Endothelial cell of umbilical vein (primary cell): ENCODE measurements around the gene IRF3. TPM values are rescaled to one million over a fixed set of nuclear protein-coding genes. Genes with fewer than 3 reads are reported as not detected.

Source experiments
- BruUV-seq: library from RNA; stranded (reverse); fragments of 400-500 nt; replicated peaks from 2 replicates; lab custom pipeline; 2021; lab: Mats Ljungman, UMichigan
- CTCF ChIA-PET: fragments of 300-600, 350-600 bp; sonication (Branson Sonifier 250); formaldehyde crosslinking; loops from one replicate; lab custom pipeline; 2021; ENCODE audit warnings: antibody characterized with exemption, inconsistent platforms; lab: Charles Lee
- POLR2A ChIA-PET: fragments of 300-600, 350-600 bp; sonication (Branson Sonifier 250); formaldehyde crosslinking; loops from one replicate; lab custom pipeline; 2021; ENCODE audit warnings: antibody characterized with exemption, inconsistent platforms; lab: Charles Lee
- DNase-seq: peaks from one replicate; pipeline ENCODE4 v3.0.0-alpha.2; 2011; ENCODE audit warnings: low read depth, low spot score
- FAIRE-seq: peaks from 2 replicates; lab custom pipeline; 2011; peaks lifted over from hg19 to GRCh38; lab: Jason Lieb, UNC
- H2AFZ ChIP-seq: 2 replicates; pipeline ENCODE4 v1.6.0; 2012; ENCODE audit warnings: low read depth, low read length, control low read depth, inconsistent platforms
- H3K27ac ChIP-seq: 2 replicates; pipeline ENCODE4 v1.5.1; 2011; ENCODE audit warnings: low read depth, mild to moderate bottlenecking, control low read depth, low read length, moderate library complexity; ENCODE audit not compliant: insufficient read depth
- H3K27me3 ChIP-seq, 2 experiments: 2 replicates each; pipeline versions ENCODE4 v1.6.0 to v1.6.1; 2011; ENCODE audit warnings: low read length in 2 of 2, mixed read lengths in 1 of 2; ENCODE audit not compliant: control insufficient read depth in 2 of 2, insufficient read depth in 2 of 2
- H3K36me3 ChIP-seq, 2 experiments: 2 replicates in 1 of 2; 3 replicates in 1 of 2; pipeline ENCODE4 v1.5.1; 2011; ENCODE audit warnings: low read length in 2 of 2, mild to moderate bottlenecking in 1 of 2, moderate library complexity in 1 of 2; ENCODE audit not compliant: control insufficient read depth in 2 of 2, insufficient read depth in 2 of 2; ENCODE audit errors: extremely low read depth in 1 of 2
- H3K4me1 ChIP-seq: 3 replicates; pipeline ENCODE4 v1.5.1; 2011; ENCODE audit warnings: mild to moderate bottlenecking, low read length; ENCODE audit not compliant: control insufficient read depth, insufficient read depth; ENCODE audit errors: extremely low read depth
- H3K4me2 ChIP-seq: 2 replicates; pipeline ENCODE4 v1.6.1; 2011; ENCODE audit warnings: low read length, control low read depth, mixed read lengths; ENCODE audit not compliant: insufficient read depth
- H3K4me3 ChIP-seq, 3 experiments: fragments of 200-600 bp in 1 of 3; sonication (generic), shearing (Covaris generic) in 1 of 3; replicated peaks in 1 of 3; 2 replicates each; pipeline ENCODE4 v1.5.1; 2011 to 2016; ENCODE audit warnings: control low read depth in 3 of 3, low read length in 3 of 3, mild to moderate bottlenecking in 2 of 3, inconsistent platforms in 1 of 3, low read depth in 1 of 3, moderate library complexity in 1 of 3; ENCODE audit not compliant: insufficient read depth in 1 of 3
- H3K79me2 ChIP-seq: 2 replicates; pipeline ENCODE4 v1.6.0; 2012; ENCODE audit warnings: low read length, inconsistent platforms; ENCODE audit not compliant: control insufficient read depth, insufficient read depth
- H3K9ac ChIP-seq: replicated peaks from 2 replicates; pipeline ENCODE3; 2011; ENCODE audit warnings: low read length, control low read depth; ENCODE audit not compliant: insufficient read depth; ENCODE audit errors: extremely low read depth
- H3K9me1 ChIP-seq: replicated peaks from 3 replicates; pipeline ENCODE4 v1.6.0; 2011; ENCODE audit warnings: mild to moderate bottlenecking, low read length; ENCODE audit not compliant: control insufficient read depth, insufficient read depth; ENCODE audit errors: extremely low read depth
- H3K9me3 ChIP-seq: replicated peaks from 2 replicates; pipeline ENCODE4 v1.5.1; 2012; ENCODE audit warnings: low read length, inconsistent platforms; ENCODE audit not compliant: control insufficient read depth, insufficient read depth
- H4K20me1 ChIP-seq: replicated peaks from 2 replicates; pipeline ENCODE3; 2011; ENCODE audit warnings: mild to moderate bottlenecking, low read length; ENCODE audit not compliant: control insufficient read depth, insufficient read depth; ENCODE audit errors: extremely low read depth
- EZH2 ChIP-seq: IDR thresholded peaks from 2 replicates; pipeline ENCODE4 v1.6.1; 2012; ENCODE audit warnings: borderline replicate concordance, low read depth, mild to moderate bottlenecking, moderate library complexity, low read length, inconsistent platforms; ENCODE audit not compliant: severe bottlenecking
- FOS ChIP-seq: IDR thresholded peaks from 2 replicates; pipeline ENCODE4 v1.6.1; 2011; ENCODE audit warnings: mild to moderate bottlenecking, low read length, moderate library complexity, borderline replicate concordance; ENCODE audit not compliant: insufficient read depth
- GATA2 ChIP-seq: IDR thresholded peaks from 2 replicates; pipeline ENCODE4 v1.7.0; 2011; ENCODE audit warnings: low read depth, mild to moderate bottlenecking, moderate library complexity, mixed read lengths, low read length; ENCODE audit not compliant: insufficient read length, insufficient read depth
- JUN ChIP-seq: IDR thresholded peaks from 2 replicates; pipeline ENCODE4 v1.6.1; 2011; ENCODE audit warnings: borderline replicate concordance, low read depth; ENCODE audit not compliant: insufficient read length, insufficient read depth
- MYC ChIP-seq: IDR thresholded peaks from one replicate; pipeline ENCODE4 v1.6.1; 2011; ENCODE audit warnings: mild to moderate bottlenecking, low read depth, low read length
- POLR2A ChIP-seq: IDR thresholded peaks from 2 replicates; pipeline ENCODE4 v1.6.1; 2012; ENCODE audit warnings: low read depth, mild to moderate bottlenecking, control low read depth, low read length
- POLR2AphosphoS5 ChIP-seq: IDR thresholded peaks from 2 replicates; pipeline ENCODE4 v1.6.1; 2012; ENCODE audit warnings: low read depth, mild to moderate bottlenecking, control low read depth, low read length, moderate library complexity; ENCODE audit not compliant: insufficient read depth
- dilution Hi-C: fragments of 300-500 bp; cut with MboI; formaldehyde crosslinking; loops from one replicate; pipeline ENCODE4 v1.15.0; 2019; ENCODE audit warnings: low sequenced_read_pairs; ENCODE audit not compliant: extremely low pct_ligation_motif_present
- intact Hi-C: fragments of 100-400 bp; cut with micrococcal nuclease; formaldehyde crosslinking; loops from one replicate; pipeline ENCODE4 v1.10.0; 2022
- polyA plus RNA-seq, 4 experiments: library from polyadenylated mRNA; depleted of rRNA in 3 of 4; stranded (reverse) in 3 of 4; unstranded in 1 of 4; fragments of >200 nt; gene quantifications; 2 replicates each; pipeline versions ENCODE4 v1.2.1 to v1.2.3, GENCODE V29; 2011 to 2012; ENCODE audit warnings: missing spikeins in 1 of 4
- total RNA-seq: library from RNA; stranded (reverse); gene quantifications from 2 replicates; pipeline ENCODE4 v1.2.3, GENCODE V29; 2021
- TF ChIP-seq, protein P1 (sequence below), 2 donors: IDR thresholded peaks; 1 replicate in 1 of 2; 2 replicates in 1 of 2; pipeline ENCODE4 v1.5.1; 2011; ENCODE audit warnings: low read length in 2 of 2, mild to moderate bottlenecking in 2 of 2, moderate library complexity in 2 of 2, control low read depth in 1 of 2, inconsistent platforms in 1 of 2, low read depth in 1 of 2; ENCODE audit not compliant: insufficient read depth in 1 of 2; ENCODE audit errors: extremely low read depth in 1 of 2
- TF ChIP-seq, protein P2 (sequence below): IDR thresholded peaks from 2 replicates; pipeline ENCODE4 v1.6.1; 2011; ENCODE audit not compliant: insufficient read depth, insufficient read length

IRF3 gene
- total and polyA plus RNA-seq, 2 donors (not counting 3 experiments of a cell fraction or from before 2014, with no cell fraction given): 64.8 to 73.5 TPM

DNA sequence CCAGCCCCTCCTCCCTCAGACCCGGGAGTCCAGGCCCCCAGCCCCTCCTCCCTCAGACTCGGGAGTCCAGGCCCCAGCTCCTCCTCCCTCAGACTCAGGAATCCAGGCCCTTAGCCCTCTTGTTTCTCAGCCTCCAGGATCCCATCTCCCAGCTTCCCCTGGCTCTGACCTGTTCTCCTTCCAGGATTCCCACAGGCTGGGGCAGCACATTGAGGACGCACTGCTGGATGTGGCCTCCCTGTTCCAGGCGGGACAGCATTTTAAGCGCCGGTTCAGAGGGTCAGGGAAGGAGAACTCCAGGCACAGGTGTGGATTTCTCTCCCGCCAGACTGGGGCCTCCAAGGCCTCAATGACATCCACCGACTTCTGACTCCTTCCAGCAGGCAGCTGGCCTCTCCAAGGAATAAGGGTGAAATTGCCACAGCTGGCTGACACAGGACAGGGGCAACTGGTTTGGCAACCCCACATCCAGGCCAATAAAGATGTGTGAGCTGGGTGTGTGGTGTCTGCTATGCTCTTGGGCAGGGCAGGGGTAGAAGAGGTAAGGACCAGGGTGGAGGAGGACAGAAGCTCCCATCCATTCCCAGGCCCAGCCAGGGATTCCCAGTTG, 47.7 kb upstream of the IRF3 start:
- no peaks in the 10 kb centered on the region for H3K79me2 ChIP-seq
- no peak overlapping the region for H3K4me2 ChIP-seq
- no peak overlapping the region for H3K9ac ChIP-seq
- H3K36me3 ChIP-seq: peaks cover 0 to 14% of the 10 kb centered on the region in 2 experiments
- BruUV-seq: no TSS peak
- DNase-seq (no peak), FAIRE-seq (no peak)
- no peak overlapping the region for H3K4me3 ChIP-seq
- no peaks in the 10 kb centered on the region for H4K20me1 ChIP-seq
- no peaks in the 10 kb centered on the region for H3K9me3 ChIP-seq
- intact Hi-C loops (no loop called here), dilution Hi-C loops (no loop called here)
- no peak for TF ChIP-seq GATA2
- TF ChIP-seq EZH2: no peak
- no peak for TF ChIP-seq POLR2AphosphoS5
- no peak for TF ChIP-seq FOS
- TF ChIP-seq, protein P1, sequence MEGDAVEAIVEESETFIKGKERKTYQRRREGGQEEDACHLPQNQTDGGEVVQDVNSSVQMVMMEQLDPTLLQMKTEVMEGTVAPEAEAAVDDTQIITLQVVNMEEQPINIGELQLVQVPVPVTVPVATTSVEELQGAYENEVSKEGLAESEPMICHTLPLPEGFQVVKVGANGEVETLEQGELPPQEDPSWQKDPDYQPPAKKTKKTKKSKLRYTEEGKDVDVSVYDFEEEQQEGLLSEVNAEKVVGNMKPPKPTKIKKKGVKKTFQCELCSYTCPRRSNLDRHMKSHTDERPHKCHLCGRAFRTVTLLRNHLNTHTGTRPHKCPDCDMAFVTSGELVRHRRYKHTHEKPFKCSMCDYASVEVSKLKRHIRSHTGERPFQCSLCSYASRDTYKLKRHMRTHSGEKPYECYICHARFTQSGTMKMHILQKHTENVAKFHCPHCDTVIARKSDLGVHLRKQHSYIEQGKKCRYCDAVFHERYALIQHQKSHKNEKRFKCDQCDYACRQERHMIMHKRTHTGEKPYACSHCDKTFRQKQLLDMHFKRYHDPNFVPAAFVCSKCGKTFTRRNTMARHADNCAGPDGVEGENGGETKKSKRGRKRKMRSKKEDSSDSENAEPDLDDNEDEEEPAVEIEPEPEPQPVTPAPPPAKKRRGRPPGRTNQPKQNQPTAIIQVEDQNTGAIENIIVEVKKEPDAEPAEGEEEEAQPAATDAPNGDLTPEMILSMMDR (IDR thresholded peaks at IDR 0.05; ENCODE audit: extremely low read depth in 1 of 2, insufficient read depth in 1 of 2, low read depth in 1 of 2, low read length in 2 of 2): no peak
- TF ChIP-seq JUN: no peak
- TF ChIP-seq, protein P2, sequence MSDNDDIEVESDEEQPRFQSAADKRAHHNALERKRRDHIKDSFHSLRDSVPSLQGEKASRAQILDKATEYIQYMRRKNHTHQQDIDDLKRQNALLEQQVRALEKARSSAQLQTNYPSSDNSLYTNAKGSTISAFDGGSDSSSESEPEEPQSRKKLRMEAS: no peak
- no peak for TF ChIP-seq MYC
- TF ChIP-seq POLR2A: no peak
- no peak overlapping the region for H3K27ac ChIP-seq
- H2AFZ ChIP-seq: no peak overlapping the region
- H3K9me1 ChIP-seq: no peaks in the 10 kb centered on the region
- CTCF ChIA-PET: no interaction called here
- H3K27me3 ChIP-seq: no peaks in the 10 kb centered on the region
- no peaks in the 10 kb centered on the region for H3K4me1 ChIP-seq
- POLR2A ChIA-PET: interaction anchor here (0.6 kb wide), 1 partner anchor 46 kb away, joined by 4 read pairs; no protein-coding TSS in a partner anchor
